ENCODE measurements around the gene PAPOLB. TPM values are rescaled to one million over a fixed set of nuclear protein-coding genes. Genes with fewer than 3 reads are reported as not detected.

Gene PAPOLB
- total and polyA plus RNA-seq, 2 donors (not counting 3 experiments of a cell fraction or from before 2014, with no cell fraction given) = 0.07 TPM; not detected in 1

DNA sequence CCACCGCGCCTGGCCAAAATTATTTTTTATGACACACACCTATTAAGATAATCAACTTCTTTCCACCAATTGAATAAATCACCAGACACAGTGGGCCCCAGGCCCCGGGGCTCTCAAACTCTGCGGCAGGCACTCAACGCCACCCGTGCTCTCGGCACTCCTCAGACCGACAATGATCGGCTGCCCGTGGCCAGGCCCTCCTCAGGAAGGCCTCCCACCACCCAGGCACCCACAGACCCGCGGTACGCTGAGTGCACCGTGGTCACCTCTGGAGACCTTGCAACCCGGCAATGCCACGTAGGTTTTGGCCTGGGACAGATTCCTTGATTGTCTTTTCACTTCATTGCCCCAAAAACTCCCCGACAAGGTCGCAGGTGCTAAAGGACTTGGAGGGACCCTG is 14.8 kb upstream of the PAPOLB start:
- TF ChIP-seq POLR2A (IDR thresholded peaks at IDR 0.05; ENCODE audit: low read depth, low read length) = no peak
- TF ChIP-seq FOS (IDR thresholded peaks at IDR 0.05; ENCODE audit: borderline replicate concordance, insufficient read depth, low read length) = no peak
- no peak for TF ChIP-seq JUN (IDR thresholded peaks at IDR 0.05; ENCODE audit: borderline replicate concordance, insufficient read depth, insufficient read length, low read depth)
- TF ChIP-seq MAX (IDR thresholded peaks at IDR 0.05; ENCODE audit: insufficient read depth, insufficient read length) = no peak
- TF ChIP-seq GATA2 (IDR thresholded peaks at IDR 0.05; ENCODE audit: insufficient read depth, insufficient read length, low read depth, low read length) = no peak
- TF ChIP-seq CTCF (IDR thresholded peaks at IDR 0.05; ENCODE audit: extremely low read depth in 1 of 2, insufficient read depth in 1 of 2, low read depth in 1 of 2, low read length in 2 of 2) = no peak
- no peak for TF ChIP-seq POLR2AphosphoS5 (IDR thresholded peaks at IDR 0.05; ENCODE audit: insufficient read depth, low read depth, low read length)
- TF ChIP-seq EZH2 (IDR thresholded peaks at IDR 0.05; ENCODE audit: borderline replicate concordance, low read depth, low read length, severe bottlenecking) = no peak
- TF ChIP-seq MYC (IDR thresholded peaks at IDR 0.05; ENCODE audit: low read depth, low read length) = no peak
- Histone ChIP-seq H3K4me2 (ENCODE audit: insufficient read depth, low read length) (no peak overlapping the region), H2AFZ (ENCODE audit: low read depth, low read length) (no peak overlapping the region), H3K9ac (replicated peaks; ENCODE audit: extremely low read depth, insufficient read depth, low read length) (no peak overlapping the region), H3K4me3 (replicated peaks in 1 of 3; ENCODE audit: insufficient read depth in 1 of 3, low read depth in 1 of 3, low read length in 3 of 3) (no peak overlapping the region), H3K27me3 (ENCODE audit: control insufficient read depth in 2 of 2, insufficient read depth in 2 of 2, low read length in 2 of 2) (no peaks in the 10 kb centered on the region), H4K20me1 (replicated peaks; ENCODE audit: control insufficient read depth, extremely low read depth, insufficient read depth, low read length) (no peaks in the 10 kb centered on the region), H3K36me3 (ENCODE audit: control insufficient read depth in 2 of 2, extremely low read depth in 1 of 2, insufficient read depth in 2 of 2, low read length in 2 of 2) (no peaks in the 10 kb centered on the region), H3K4me1 (ENCODE audit: control insufficient read depth, extremely low read depth, insufficient read depth, low read length) (no peaks in the 10 kb centered on the region), H3K27ac (ENCODE audit: insufficient read depth, low read depth, low read length) (no peak overlapping the region), H3K79me2 (ENCODE audit: control insufficient read depth, insufficient read depth, low read length) (no peaks in the 10 kb centered on the region), H3K9me1 (replicated peaks; ENCODE audit: control insufficient read depth, extremely low read depth, insufficient read depth, low read length) (no peaks in the 10 kb centered on the region), H3K9me3 (replicated peaks; ENCODE audit: control insufficient read depth, insufficient read depth, low read length) (no peaks in the 10 kb centered on the region)
- intact Hi-C loops (cut with micrococcal nuclease) (no loop called here), dilution Hi-C loops (cut with MboI; ENCODE audit: extremely low pct_ligation_motif_present, low sequenced_read_pairs) (no loop called here)
- POLR2A ChIA-PET = no interaction called here
- no TSS peak for BruUV-seq (replicated peaks)
- no peak for DNase-seq (ENCODE audit: low read depth, low spot score)
- CTCF ChIA-PET = no interaction called here
- FAIRE-seq = no peak
